Lower leg skin (tissue), 3 donors: Measurements from ENCODE around the gene SHISAL1.

Experiments used
- CTCF ChIP-seq, 3 donors: fragments of 450-650 bp; IDR thresholded peaks; one replicate each; pipeline ENCODE4 v1.5.1; 2016; ENCODE audit warnings: antibody characterized with exemption in 3 of 3, mild to moderate bottlenecking in 3 of 3, moderate library complexity in 2 of 3
- POLR2A ChIP-seq, 2 donors: fragments of 450-650 bp; IDR thresholded peaks; one replicate each; pipeline ENCODE4 v1.6.1; 2016 to 2017; ENCODE audit warnings: antibody characterized with exemption in 2 of 2, mild to moderate bottlenecking in 1 of 2, moderate library complexity in 1 of 2

- TF ChIP-seq CTCF (IDR thresholded peaks at IDR 0.05): no peak
- no peak for TF ChIP-seq POLR2A (IDR thresholded peaks at IDR 0.05)
These were observed 44.9 kb downstream of the SHISAL1 start for GRCh38 chr22:44267856-44268255.
